GM12878 (cell line): Measurements from ENCODE around the gene SUPT4H1. TPM values are rescaled to one million over a fixed set of nuclear protein-coding genes. Genes with fewer than 3 reads are reported as not detected.

Experiments
- ATAC-seq: fragments of 200-7000 bp; cut with Tn5 transposase; 3 replicates; pipeline ENCODE4 v1.9.1; 2020; ENCODE audit warnings: mild to moderate bottlenecking, moderate library complexity
- BruUV-seq: library from RNA; stranded (reverse); fragments of 400-500 nt; replicated peaks from 2 replicates; lab custom pipeline; 2021; lab: Mats Ljungman, UMichigan
- CTCF ChIA-PET: fragments of 300-600 bp; sonication (Branson Sonifier 250); formaldehyde crosslinking; extraction: SDS; loops from one replicate; lab custom pipeline; 2021; ENCODE audit warnings: inconsistent platforms; lab: Yijun Ruan, JAX
- POLR2A ChIA-PET: fragments of 350-600 bp; formaldehyde crosslinking; extraction: SDS; loops from one replicate; lab custom pipeline; 2021; ENCODE audit warnings: inconsistent platforms; lab: Charles Lee
- RAD21 ChIA-PET: fragments of 300-600 bp; sonication (Branson Sonifier 250); formaldehyde crosslinking; loops from one replicate; lab custom pipeline; 2023; ENCODE audit warnings: antibody characterized with exemption; ENCODE audit not compliant: unreplicated experiment; lab: Charles Lee
- SMC1A ChIA-PET: fragments of 300-600 bp; sonication (Branson Sonifier 250); formaldehyde crosslinking; loops from one replicate; lab custom pipeline; 2023; ENCODE audit not compliant: unreplicated experiment, uncharacterized antibody; lab: Charles Lee
- DNase-seq: peaks from one replicate; pipeline ENCODE4 v3.0.0-alpha.2; 2011; ENCODE audit warnings: low read depth, low spot score
- FAIRE-seq: peaks from 3 replicates; lab custom pipeline; 2011; peaks lifted over from hg19 to GRCh38; lab: Jason Lieb, UNC
- H2AFZ ChIP-seq: 2 replicates; pipeline ENCODE4 v1.6.0; 2011; ENCODE audit warnings: low read depth, low read length, control low read depth; ENCODE audit not compliant: control insufficient read depth
- H3K27ac ChIP-seq: 2 replicates; pipeline ENCODE4 v1.5.1; 2011; ENCODE audit warnings: control low read depth; ENCODE audit not compliant: control insufficient read depth, insufficient read depth
- H3K27me3 ChIP-seq, 2 experiments: replicated peaks in 1 of 2; 2 replicates each; pipeline versions ENCODE4 v1.6.0 to v1.6.1; 2011; ENCODE audit warnings: low read length in 1 of 2; ENCODE audit not compliant: control insufficient read depth in 2 of 2, insufficient read depth in 2 of 2
- H3K36me3 ChIP-seq, 2 experiments: 2 replicates each; pipeline ENCODE4 v1.5.1; 2011; ENCODE audit warnings: low read length in 1 of 2; ENCODE audit not compliant: control insufficient read depth in 2 of 2, insufficient read depth in 2 of 2
- H3K4me1 ChIP-seq: 2 replicates; pipeline ENCODE4 v1.6.1; 2011; ENCODE audit warnings: mild to moderate bottlenecking, low read length, moderate library complexity, mixed read lengths; ENCODE audit not compliant: control insufficient read depth, insufficient read depth
- H3K4me2 ChIP-seq: 2 replicates; pipeline ENCODE4 v1.6.0; 2011; ENCODE audit warnings: control low read depth; ENCODE audit not compliant: control insufficient read depth, insufficient read depth
- H3K4me3 ChIP-seq: fragments of 200-600 bp; sonication (generic); 2 replicates; pipeline ENCODE4 v1.5.1; 2016
- H3K79me2 ChIP-seq: 2 replicates; pipeline ENCODE4 v1.6.0; 2011; ENCODE audit warnings: low read length; ENCODE audit not compliant: control insufficient read depth, insufficient read depth
- H3K9ac ChIP-seq: 2 replicates; pipeline ENCODE4 v1.8.0; 2011; ENCODE audit warnings: low read length, control low read depth, mixed read lengths; ENCODE audit not compliant: control insufficient read depth, insufficient read depth
- H3K9me3 ChIP-seq: replicated peaks from 3 replicates; pipeline ENCODE4 v1.5.1; 2011; ENCODE audit warnings: mild to moderate bottlenecking, low read length; ENCODE audit not compliant: control insufficient read depth, insufficient read depth
- H4K20me1 ChIP-seq: 2 replicates; pipeline ENCODE4 v1.6.0; 2011; ENCODE audit not compliant: control insufficient read depth, insufficient read depth
- CHD2 ChIP-seq: IDR thresholded peaks from 2 replicates; pipeline ENCODE4 v1.6.1; 2011; ENCODE audit warnings: low read depth, low read length, improper control_type of control experiment, borderline replicate concordance
- EED ChIP-seq: sonication (generic); IDR thresholded peaks from 2 replicates; pipeline ENCODE4 v1.6.1; 2016; ENCODE audit warnings: antibody characterized with exemption, low read depth
- GABPA ChIP-seq: IDR thresholded peaks from 2 replicates; pipeline ENCODE4 v1.6.1; 2014; ENCODE audit warnings: antibody characterized with exemption, low read depth, mild to moderate bottlenecking, inconsistent platforms
- GATAD2B ChIP-seq: fragments of 450-650 bp; conservative IDR thresholded peaks from 2 replicates; pipeline ENCODE4 v1.6.1; 2017; ENCODE audit warnings: low read depth, mild to moderate bottlenecking, moderate library complexity
- IRF4 ChIP-seq: IDR thresholded peaks from 2 replicates; pipeline ENCODE4 v1.6.1; 2011; ENCODE audit warnings: low read depth, low read length
- MYC ChIP-seq: IDR thresholded peaks from 2 replicates; pipeline ENCODE4 v1.6.1; 2011; ENCODE audit warnings: mild to moderate bottlenecking, low read length, moderate library complexity, inconsistent platforms; ENCODE audit not compliant: insufficient read depth, insufficient replicate concordance, insufficient read length, severe bottlenecking
- NFXL1 ChIP-seq: fragments of 450-650 bp; IDR thresholded peaks from 2 replicates; pipeline ENCODE4 v1.6.1; 2017; ENCODE audit warnings: antibody characterized with exemption, mild to moderate bottlenecking, borderline replicate concordance
- NKRF ChIP-seq: fragments of 450-650 bp; conservative IDR thresholded peaks from 2 replicates; pipeline ENCODE4 v1.6.1; 2017; ENCODE audit warnings: mild to moderate bottlenecking, moderate library complexity
- POLR2AphosphoS2 ChIP-seq: IDR thresholded peaks from 2 replicates; pipeline ENCODE4 v1.6.1; 2011; ENCODE audit warnings: low read depth, mild to moderate bottlenecking, low read length, improper control_type of control experiment, moderate library complexity
- POLR2AphosphoS5 ChIP-seq: IDR thresholded peaks from 2 replicates; pipeline ENCODE4 v1.6.1; 2011; ENCODE audit warnings: mild to moderate bottlenecking, low read length, inconsistent platforms
- RB1 ChIP-seq: fragments of 450-650 bp; formaldehyde crosslinking; IDR thresholded peaks from 2 replicates; pipeline ENCODE4 v1.6.1; 2017; ENCODE audit warnings: mild to moderate bottlenecking, borderline replicate concordance
- SKIL ChIP-seq: fragments of 450-650 bp; IDR thresholded peaks from 2 replicates; pipeline ENCODE4 v1.6.1; 2017; ENCODE audit warnings: mild to moderate bottlenecking, low read depth, inconsistent platforms; ENCODE audit not compliant: poor library complexity, severe bottlenecking
- SREBF2 ChIP-seq: IDR thresholded peaks from 2 replicates; pipeline ENCODE4 v1.6.1; 2012; ENCODE audit warnings: mild to moderate bottlenecking, low read length
- ZBTB33 ChIP-seq: fragments of 450-650 bp; IDR thresholded peaks from 2 replicates; pipeline ENCODE4 v1.6.1; 2017; ENCODE audit warnings: mild to moderate bottlenecking
- ZZZ3 ChIP-seq: IDR thresholded peaks from 2 replicates; pipeline ENCODE4 v1.6.1; 2011; ENCODE audit warnings: low read depth; ENCODE audit not compliant: control insufficient read depth, insufficient read length
- WGBS: methylation state at CpG from one replicate; pipeline ENCODE4 v1.1.6; 2016; ENCODE audit warnings: low lambda C conversion rate; ENCODE audit not compliant: insufficient replicate concordance, insufficient coverage; ENCODE audit errors: missing lambda C conversion rate; 5-methylcytosine and 5-hydroxymethylcytosine counted together
- in situ Hi-C: fragments of 300-500 bp; cut with MboI; formaldehyde crosslinking; loops from 9 replicates; pipeline ENCODE4 v1.14.3; 2018; ENCODE audit warnings: mixed read lengths
- intact Hi-C: fragments of 100-400 bp; cut with micrococcal nuclease; formaldehyde crosslinking; loops from one replicate; pipeline ENCODE4 v1.14.2; 2022; ENCODE audit not compliant: unreplicated experiment
- polyA plus RNA-seq, 11 experiments: library from polyadenylated mRNA; depleted of rRNA in 4 of 11; unstranded in 6 of 11; stranded (reverse) in 5 of 11; fragments of >200 nt; fragmentation: Nextera tagmentation in 4 of 11; fragmentation: Illumina TruSeq in 1 of 11; extraction: Ambion mirVana in 4 of 11; extraction: Trizol in 1 of 11; gene quantifications; 1 replicate in 1 of 11; 2 replicates in 10 of 11; pipeline versions ENCODE4 v1.2.1 to v1.2.3, GENCODE V29; 2011 to 2016; ENCODE audit warnings: inconsistent platforms in 2 of 11, missing spikeins in 2 of 11, low read depth in 1 of 11
- total RNA-seq, 4 experiments: library from RNA; depleted of rRNA in 3 of 4; stranded (reverse); fragments of >200 nt in 3 of 4; fragmentation: Illumina TruSeq in 1 of 4; extraction: Trizol in 1 of 4; gene quantifications; 2 replicates each; pipeline versions ENCODE4 v1.2.1 to v1.2.3, GENCODE V29; 2013 to 2021
- TF ChIP-seq, protein P1 (sequence below): fragments of 450-650 bp; IDR thresholded peaks from 2 replicates; pipeline ENCODE4 v1.6.1; 2017; ENCODE audit warnings: borderline replicate concordance

The SUPT4H1 gene
- total and polyA plus RNA-seq, 10 of the 15 experiments (the other 5 are each of a cell fraction or from before 2014, with no cell fraction given): 83.8 to 293 (median 128) TPM

DNA sequence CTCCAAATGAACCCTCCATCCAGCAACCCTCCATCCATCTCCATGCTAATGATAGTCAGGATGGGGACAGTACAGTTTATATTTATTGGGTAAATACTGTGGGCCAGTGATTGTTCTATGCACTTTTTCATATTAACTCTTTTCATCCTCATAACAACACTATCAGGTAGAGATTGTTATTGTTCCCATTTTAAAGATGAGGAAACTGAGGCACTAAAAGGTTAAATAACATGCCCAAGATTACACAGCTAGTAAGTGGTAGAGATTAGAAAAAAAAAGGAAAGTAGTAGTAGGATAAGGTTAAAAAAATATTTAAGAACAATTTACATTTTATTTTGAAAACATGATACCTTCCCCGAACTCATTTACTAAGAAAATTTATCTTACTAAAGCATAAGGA, 21.9 kb upstream of the SUPT4H1 start (continued):
- no peak for TF ChIP-seq ZZZ3
- no peak for TF ChIP-seq MYC
- TF ChIP-seq NFXL1: no peak
- no peak for TF ChIP-seq GATAD2B
- no peak for TF ChIP-seq EED

GRCh38 chr17:58373003-58373402, 21.0 kb upstream of the SUPT4H1 start:
- WGBS: 45% methylated on average over 5 of the region's 5 CpGs
- intact Hi-C loops: no loop called here
- SMC1A ChIA-PET: interaction anchor here (0.9 to 4.8 kb wide), 4 partner anchors 10 to 44 kb away, joined by 3 to 22 read pairs (median 3); partner anchors contain the start of gene RNF43
- no TSS peak for BruUV-seq
- POLR2A ChIA-PET: interaction anchor here (0.6 to 1.3 kb wide), 4 partner anchors 19 to 66 kb away, joined by 3 read pairs; partner anchors contain the start of gene RNF43
- FAIRE-seq: no peak
- Histone ChIP-seq H3K27me3 (no peaks in the 10 kb centered on the region), H3K4me2 (no peak overlapping the region), H3K36me3 (peaks cover 0 to 9% of the 10 kb centered on the region in 2 experiments; a peak in 2 of 4 replicates), H3K9ac (no peak overlapping the region), H4K20me1 (no peaks in the 10 kb centered on the region), H3K9me3 (no peaks in the 10 kb centered on the region), H2AFZ (no peak overlapping the region), H3K27ac (no peak overlapping the region), H3K4me3 (no peak overlapping the region), H3K79me2 (no peaks in the 10 kb centered on the region), H3K4me1 (no peaks in the 10 kb centered on the region)
- in situ Hi-C loops: no loop called here
- ATAC-seq: no peak
- RAD21 ChIA-PET: no interaction called here
- no peak for DNase-seq
- CTCF ChIA-PET: interaction anchor here (1.6 kb wide), 1 partner anchor 16 kb away, joined by 3 read pairs; no protein-coding TSS in a partner anchor
- TF ChIP-seq, protein P1, sequence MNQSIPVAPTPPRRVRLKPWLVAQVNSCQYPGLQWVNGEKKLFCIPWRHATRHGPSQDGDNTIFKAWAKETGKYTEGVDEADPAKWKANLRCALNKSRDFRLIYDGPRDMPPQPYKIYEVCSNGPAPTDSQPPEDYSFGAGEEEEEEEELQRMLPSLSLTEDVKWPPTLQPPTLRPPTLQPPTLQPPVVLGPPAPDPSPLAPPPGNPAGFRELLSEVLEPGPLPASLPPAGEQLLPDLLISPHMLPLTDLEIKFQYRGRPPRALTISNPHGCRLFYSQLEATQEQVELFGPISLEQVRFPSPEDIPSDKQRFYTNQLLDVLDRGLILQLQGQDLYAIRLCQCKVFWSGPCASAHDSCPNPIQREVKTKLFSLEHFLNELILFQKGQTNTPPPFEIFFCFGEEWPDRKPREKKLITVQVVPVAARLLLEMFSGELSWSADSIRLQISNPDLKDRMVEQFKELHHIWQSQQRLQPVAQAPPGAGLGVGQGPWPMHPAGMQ: no peak
- TF ChIP-seq SKIL (no peak), POLR2AphosphoS2 (no peak), ZBTB33 (no peak), NKRF (no peak), SREBF2 (no peak), CHD2 (no peak), RB1 (no peak), GABPA (no peak), IRF4 (no peak), POLR2AphosphoS5 (no peak)
